GM12878 (cell line): Measurements from ENCODE around the gene NCAPD2. TPM values are rescaled to one million over a fixed set of nuclear protein-coding genes. Genes with fewer than 3 reads are reported as not detected.

ENCODE experiments used
- ATF2 ChIP-seq: IDR thresholded peaks from 2 replicates; pipeline ENCODE4 v1.6.1; 2012; ENCODE audit warnings: low read length, inconsistent platforms
- HDGF ChIP-seq: fragments of 450-650 bp; IDR thresholded peaks from 2 replicates; pipeline ENCODE4 v1.6.1; 2016; ENCODE audit warnings: antibody characterized with exemption
- KLF5 ChIP-seq: fragments of 450-650 bp; IDR thresholded peaks from 2 replicates; pipeline ENCODE4 v1.6.1; 2014; ENCODE audit warnings: mild to moderate bottlenecking; ENCODE audit not compliant: partially characterized antibody
- LARP7 ChIP-seq: fragments of 450-650 bp; IDR thresholded peaks from 2 replicates; pipeline ENCODE4 v1.6.1; 2017; ENCODE audit warnings: mild to moderate bottlenecking
- MTA3 ChIP-seq: IDR thresholded peaks from 2 replicates; pipeline ENCODE4 v1.6.1; 2012; ENCODE audit warnings: low read length, inconsistent platforms, borderline replicate concordance
- PAX5 ChIP-seq: IDR thresholded peaks from 2 replicates; pipeline ENCODE4 v1.6.1; 2011; ENCODE audit warnings: low read depth, low read length, borderline replicate concordance
- POLR2A ChIP-seq: IDR thresholded peaks from 2 replicates; pipeline ENCODE4 v1.6.1; 2011; ENCODE audit warnings: low read depth, mild to moderate bottlenecking, low read length
- RUNX3 ChIP-seq: IDR thresholded peaks from 2 replicates; pipeline ENCODE4 v1.6.1; 2012; ENCODE audit warnings: low read length, inconsistent platforms
- SRF ChIP-seq, 2 experiments: IDR thresholded peaks; 2 replicates each; pipeline ENCODE4 v1.6.1; 2011; ENCODE audit warnings: low read depth in 2 of 2, low read length in 2 of 2, mild to moderate bottlenecking in 1 of 2, moderate library complexity in 1 of 2
- SUPT20H ChIP-seq: IDR thresholded peaks from 2 replicates; pipeline ENCODE4 v1.6.1; 2011; ENCODE audit warnings: low read depth, mild to moderate bottlenecking, low read length, moderate library complexity, borderline replicate concordance; ENCODE audit not compliant: control insufficient read depth
- ZNF207 ChIP-seq: fragments of 450-650 bp; IDR thresholded peaks from 2 replicates; pipeline ENCODE4 v1.6.1; 2014; ENCODE audit warnings: antibody characterized with exemption, mild to moderate bottlenecking, borderline replicate concordance
- polyA plus RNA-seq, 11 experiments: library from polyadenylated mRNA; depleted of rRNA in 4 of 11; unstranded in 6 of 11; stranded (reverse) in 5 of 11; fragments of >200 nt; fragmentation: Nextera tagmentation in 4 of 11; fragmentation: Illumina TruSeq in 1 of 11; extraction: Ambion mirVana in 4 of 11; extraction: Trizol in 1 of 11; gene quantifications; 1 replicate in 1 of 11; 2 replicates in 10 of 11; pipeline versions ENCODE4 v1.2.1 to v1.2.3, GENCODE V29; 2011 to 2016; ENCODE audit warnings: inconsistent platforms in 2 of 11, missing spikeins in 2 of 11, low read depth in 1 of 11
- total RNA-seq, 4 experiments: library from RNA; depleted of rRNA in 3 of 4; stranded (reverse); fragments of >200 nt in 3 of 4; fragmentation: Illumina TruSeq in 1 of 4; extraction: Trizol in 1 of 4; gene quantifications; 2 replicates each; pipeline versions ENCODE4 v1.2.1 to v1.2.3, GENCODE V29; 2013 to 2021
- TF ChIP-seq, protein P1 (sequence below): fragments of 450-650 bp; IDR thresholded peaks from 2 replicates; pipeline ENCODE4 v1.6.1; 2018; ENCODE audit warnings: mild to moderate bottlenecking, low read depth, moderate library complexity; ENCODE audit not compliant: partially characterized antibody
- TF ChIP-seq, protein P2 (sequence below): fragments of 450-650 bp; IDR thresholded peaks from 2 replicates; pipeline ENCODE4 v1.6.1; 2017; ENCODE audit warnings: mild to moderate bottlenecking, moderate library complexity
- TF ChIP-seq, protein P3 (sequence below): fragments of 450-650 bp; IDR thresholded peaks from 2 replicates; pipeline ENCODE4 v1.6.1; 2014; ENCODE audit warnings: mild to moderate bottlenecking
- TF ChIP-seq, protein P4 (sequence below): fragments of 450-650 bp; IDR thresholded peaks from 2 replicates; pipeline ENCODE4 v1.6.1; 2016; ENCODE audit warnings: mild to moderate bottlenecking, moderate library complexity, borderline replicate concordance

Gene NCAPD2
- total and polyA plus RNA-seq, 10 of the 15 experiments (the other 5 are each of a cell fraction or from before 2014, with no cell fraction given): 24.2 to 160 (median 110) TPM

DNA sequence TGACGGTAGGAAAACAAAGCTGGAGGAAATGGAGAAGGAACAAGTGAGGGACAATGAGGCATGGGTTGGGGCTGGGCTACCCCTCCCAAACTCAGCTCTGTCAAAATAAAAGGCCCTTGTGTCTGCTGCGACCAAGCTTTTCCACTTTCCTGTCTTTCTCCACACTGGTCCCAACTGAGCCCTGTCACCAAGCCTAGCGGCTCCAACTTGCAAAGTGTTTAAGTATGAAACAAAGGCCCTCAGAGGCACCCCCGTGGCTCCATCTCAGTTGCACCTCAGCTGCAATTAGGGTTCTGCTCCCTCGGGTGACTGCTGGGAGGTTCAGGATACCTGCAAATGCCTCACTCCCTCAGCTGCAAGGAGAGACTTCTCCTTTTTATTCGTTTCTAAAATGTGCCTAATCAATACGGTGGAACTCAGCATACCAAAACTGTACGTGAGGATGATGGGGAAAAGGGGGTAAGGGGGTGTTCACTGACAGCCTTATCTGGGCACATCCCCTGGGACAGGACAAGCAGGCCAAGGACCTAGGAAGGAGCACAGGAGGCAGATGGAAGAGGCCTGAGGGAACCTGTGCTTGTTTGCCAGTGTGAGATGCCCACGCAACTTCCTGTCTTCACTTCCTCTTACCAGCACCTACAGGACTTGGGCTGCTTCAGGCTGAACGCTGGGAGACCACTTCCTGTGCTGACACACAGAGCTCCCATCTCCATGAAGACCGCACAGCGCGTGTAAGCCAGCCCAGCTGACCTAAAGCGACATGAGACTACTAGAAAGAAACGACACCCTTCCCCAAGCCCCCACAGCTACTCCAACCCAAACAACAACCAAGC is 32.3 kb upstream of the NCAPD2 start (continued):
- TF ChIP-seq, protein P1, sequence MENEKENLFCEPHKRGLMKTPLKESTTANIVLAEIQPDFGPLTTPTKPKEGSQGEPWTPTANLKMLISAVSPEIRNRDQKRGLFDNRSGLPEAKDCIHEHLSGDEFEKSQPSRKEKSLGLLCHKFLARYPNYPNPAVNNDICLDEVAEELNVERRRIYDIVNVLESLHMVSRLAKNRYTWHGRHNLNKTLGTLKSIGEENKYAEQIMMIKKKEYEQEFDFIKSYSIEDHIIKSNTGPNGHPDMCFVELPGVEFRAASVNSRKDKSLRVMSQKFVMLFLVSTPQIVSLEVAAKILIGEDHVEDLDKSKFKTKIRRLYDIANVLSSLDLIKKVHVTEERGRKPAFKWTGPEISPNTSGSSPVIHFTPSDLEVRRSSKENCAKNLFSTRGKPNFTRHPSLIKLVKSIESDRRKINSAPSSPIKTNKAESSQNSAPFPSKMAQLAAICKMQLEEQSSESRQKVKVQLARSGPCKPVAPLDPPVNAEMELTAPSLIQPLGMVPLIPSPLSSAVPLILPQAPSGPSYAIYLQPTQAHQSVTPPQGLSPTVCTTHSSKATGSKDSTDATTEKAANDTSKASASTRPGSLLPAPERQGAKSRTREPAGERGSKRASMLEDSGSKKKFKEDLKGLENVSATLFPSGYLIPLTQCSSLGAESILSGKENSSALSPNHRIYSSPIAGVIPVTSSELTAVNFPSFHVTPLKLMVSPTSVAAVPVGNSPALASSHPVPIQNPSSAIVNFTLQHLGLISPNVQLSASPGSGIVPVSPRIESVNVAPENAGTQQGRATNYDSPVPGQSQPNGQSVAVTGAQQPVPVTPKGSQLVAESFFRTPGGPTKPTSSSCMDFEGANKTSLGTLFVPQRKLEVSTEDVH: no peak
- TF ChIP-seq ZNF207: peak; percentile 68; the same call in 1 of the 2 replicates
- no peak for TF ChIP-seq KLF5
- TF ChIP-seq MTA3: no peak; the same call in 1 of the 2 replicates
- TF ChIP-seq PAX5: peak; percentile 89
- TF ChIP-seq, protein P2, sequence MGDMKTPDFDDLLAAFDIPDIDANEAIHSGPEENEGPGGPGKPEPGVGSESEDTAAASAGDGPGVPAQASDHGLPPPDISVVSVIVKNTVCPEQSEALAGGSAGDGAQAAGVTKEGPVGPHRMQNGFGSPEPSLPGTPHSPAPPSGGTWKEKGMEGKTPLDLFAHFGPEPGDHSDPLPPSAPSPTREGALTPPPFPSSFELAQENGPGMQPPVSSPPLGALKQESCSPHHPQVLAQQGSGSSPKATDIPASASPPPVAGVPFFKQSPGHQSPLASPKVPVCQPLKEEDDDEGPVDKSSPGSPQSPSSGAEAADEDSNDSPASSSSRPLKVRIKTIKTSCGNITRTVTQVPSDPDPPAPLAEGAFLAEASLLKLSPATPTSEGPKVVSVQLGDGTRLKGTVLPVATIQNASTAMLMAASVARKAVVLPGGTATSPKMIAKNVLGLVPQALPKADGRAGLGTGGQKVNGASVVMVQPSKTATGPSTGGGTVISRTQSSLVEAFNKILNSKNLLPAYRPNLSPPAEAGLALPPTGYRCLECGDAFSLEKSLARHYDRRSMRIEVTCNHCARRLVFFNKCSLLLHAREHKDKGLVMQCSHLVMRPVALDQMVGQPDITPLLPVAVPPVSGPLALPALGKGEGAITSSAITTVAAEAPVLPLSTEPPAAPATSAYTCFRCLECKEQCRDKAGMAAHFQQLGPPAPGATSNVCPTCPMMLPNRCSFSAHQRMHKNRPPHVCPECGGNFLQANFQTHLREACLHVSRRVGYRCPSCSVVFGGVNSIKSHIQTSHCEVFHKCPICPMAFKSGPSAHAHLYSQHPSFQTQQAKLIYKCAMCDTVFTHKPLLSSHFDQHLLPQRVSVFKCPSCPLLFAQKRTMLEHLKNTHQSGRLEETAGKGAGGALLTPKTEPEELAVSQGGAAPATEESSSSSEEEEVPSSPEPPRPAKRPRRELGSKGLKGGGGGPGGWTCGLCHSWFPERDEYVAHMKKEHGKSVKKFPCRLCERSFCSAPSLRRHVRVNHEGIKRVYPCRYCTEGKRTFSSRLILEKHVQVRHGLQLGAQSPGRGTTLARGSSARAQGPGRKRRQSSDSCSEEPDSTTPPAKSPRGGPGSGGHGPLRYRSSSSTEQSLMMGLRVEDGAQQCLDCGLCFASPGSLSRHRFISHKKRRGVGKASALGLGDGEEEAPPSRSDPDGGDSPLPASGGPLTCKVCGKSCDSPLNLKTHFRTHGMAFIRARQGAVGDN: peak; percentile 100
- peak; percentile 83 for TF ChIP-seq ATF2
- TF ChIP-seq, protein P3, sequence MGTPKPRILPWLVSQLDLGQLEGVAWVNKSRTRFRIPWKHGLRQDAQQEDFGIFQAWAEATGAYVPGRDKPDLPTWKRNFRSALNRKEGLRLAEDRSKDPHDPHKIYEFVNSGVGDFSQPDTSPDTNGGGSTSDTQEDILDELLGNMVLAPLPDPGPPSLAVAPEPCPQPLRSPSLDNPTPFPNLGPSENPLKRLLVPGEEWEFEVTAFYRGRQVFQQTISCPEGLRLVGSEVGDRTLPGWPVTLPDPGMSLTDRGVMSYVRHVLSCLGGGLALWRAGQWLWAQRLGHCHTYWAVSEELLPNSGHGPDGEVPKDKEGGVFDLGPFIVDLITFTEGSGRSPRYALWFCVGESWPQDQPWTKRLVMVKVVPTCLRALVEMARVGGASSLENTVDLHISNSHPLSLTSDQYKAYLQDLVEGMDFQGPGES: no peak; the same call in 1 of the 2 replicates
- peak in 1 of 2 experiments; percentile 44; a peak in 1 of 4 replicates for TF ChIP-seq SRF (IDR thresholded peaks at IDR 0.05; ENCODE audit: low read depth in 2 of 2, low read length in 2 of 2)
- no peak for TF ChIP-seq SUPT20H
- peak; percentile 92 for TF ChIP-seq RUNX3
- peak; percentile 68; the same call in 1 of the 2 replicates for TF ChIP-seq HDGF
- TF ChIP-seq, protein P4, sequence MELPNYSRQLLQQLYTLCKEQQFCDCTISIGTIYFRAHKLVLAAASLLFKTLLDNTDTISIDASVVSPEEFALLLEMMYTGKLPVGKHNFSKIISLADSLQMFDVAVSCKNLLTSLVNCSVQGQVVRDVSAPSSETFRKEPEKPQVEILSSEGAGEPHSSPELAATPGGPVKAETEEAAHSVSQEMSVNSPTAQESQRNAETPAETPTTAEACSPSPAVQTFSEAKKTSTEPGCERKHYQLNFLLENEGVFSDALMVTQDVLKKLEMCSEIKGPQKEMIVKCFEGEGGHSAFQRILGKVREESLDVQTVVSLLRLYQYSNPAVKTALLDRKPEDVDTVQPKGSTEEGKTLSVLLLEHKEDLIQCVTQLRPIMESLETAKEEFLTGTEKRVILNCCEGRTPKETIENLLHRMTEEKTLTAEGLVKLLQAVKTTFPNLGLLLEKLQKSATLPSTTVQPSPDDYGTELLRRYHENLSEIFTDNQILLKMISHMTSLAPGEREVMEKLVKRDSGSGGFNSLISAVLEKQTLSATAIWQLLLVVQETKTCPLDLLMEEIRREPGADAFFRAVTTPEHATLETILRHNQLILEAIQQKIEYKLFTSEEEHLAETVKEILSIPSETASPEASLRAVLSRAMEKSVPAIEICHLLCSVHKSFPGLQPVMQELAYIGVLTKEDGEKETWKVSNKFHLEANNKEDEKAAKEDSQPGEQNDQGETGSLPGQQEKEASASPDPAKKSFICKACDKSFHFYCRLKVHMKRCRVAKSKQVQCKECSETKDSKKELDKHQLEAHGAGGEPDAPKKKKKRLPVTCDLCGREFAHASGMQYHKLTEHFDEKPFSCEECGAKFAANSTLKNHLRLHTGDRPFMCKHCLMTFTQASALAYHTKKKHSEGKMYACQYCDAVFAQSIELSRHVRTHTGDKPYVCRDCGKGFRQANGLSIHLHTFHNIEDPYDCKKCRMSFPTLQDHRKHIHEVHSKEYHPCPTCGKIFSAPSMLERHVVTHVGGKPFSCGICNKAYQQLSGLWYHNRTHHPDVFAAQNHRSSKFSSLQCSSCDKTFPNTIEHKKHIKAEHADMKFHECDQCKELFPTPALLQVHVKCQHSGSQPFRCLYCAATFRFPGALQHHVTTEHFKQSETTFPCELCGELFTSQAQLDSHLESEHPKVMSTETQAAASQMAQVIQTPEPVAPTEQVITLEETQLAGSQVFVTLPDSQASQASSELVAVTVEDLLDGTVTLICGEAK: peak; percentile 76; the same call in 1 of the 2 replicates
- peak; percentile 72 for TF ChIP-seq POLR2A
- no peak; the same call in 1 of the 2 replicates for TF ChIP-seq LARP7
